ENCODE results near the gene ZNF35.

The ZNF35 gene

DNA sequence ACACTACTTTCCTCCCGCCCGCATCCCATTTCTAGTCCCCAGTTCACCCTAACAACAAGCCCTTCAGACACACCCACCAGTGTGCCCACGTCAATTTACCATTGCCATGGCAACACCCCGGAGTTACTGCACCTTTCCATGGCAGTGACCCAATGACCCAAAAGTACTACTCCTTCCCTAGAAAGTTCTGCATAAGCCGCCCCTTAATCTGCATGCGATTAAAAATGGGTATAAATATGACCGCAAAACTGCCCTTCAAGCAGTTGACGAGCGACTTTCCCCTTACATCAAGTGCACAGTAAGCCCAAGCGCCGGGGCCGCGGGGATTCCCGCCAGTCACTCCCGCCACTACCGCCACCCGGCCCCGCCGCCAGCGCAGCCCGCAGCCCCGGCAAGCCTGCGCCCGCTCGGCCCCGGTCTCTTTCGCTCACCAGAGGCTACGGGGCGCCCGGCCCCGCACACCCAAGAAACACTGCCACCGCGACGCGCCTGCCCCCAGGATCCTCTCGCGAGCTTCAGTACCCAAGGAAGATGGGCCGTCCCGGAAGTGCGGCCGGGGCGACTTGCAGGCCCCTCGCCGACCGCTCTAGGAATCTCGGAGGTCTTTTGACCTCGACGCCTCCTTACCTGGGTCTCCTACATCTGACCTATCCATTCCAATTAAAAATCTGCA, 36.7 kb downstream of the ZNF35 start:
- no peak for DNase-seq (ENCODE audit: low read depth)

DNA sequence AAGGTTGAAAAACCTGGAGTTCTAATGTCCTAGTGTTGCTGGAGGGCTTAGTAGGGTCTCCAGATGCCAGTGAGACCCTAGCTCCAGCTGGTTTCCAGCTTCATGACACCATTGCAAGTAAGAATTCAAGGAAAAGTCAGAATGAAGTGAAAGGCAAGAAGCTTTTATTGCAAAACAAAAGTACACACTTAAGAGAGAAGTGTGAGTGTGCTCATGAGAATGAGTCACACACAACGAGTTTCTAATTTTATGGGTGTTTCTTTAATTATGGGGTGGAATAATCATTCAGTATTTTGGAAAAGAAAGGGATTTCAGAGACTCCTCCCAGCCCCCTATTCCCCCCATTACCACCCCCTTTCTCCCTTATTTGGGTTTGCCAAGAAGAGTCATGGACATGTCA, 39.4 kb downstream of the ZNF35 start:
- DNase-seq (ENCODE audit: low read depth), result no peak
